ENCODE measurements around the gene SHISAL2A. TPM values are rescaled to one million over a fixed set of nuclear protein-coding genes. Genes with fewer than 3 reads are reported as not detected.

Gene SHISAL2A
- total RNA-seq, 5 donors from 2014 or later (not counting 1 experiment from before 2014, with no cell fraction given) = 38.4 to 80.7 (median 74.7) TPM

- WGBS (ENCODE audit: insufficient coverage) = no CpG with 5 or more reads among the region's 1 CpG
- Histone ChIP-seq H3K9me3 (no peaks in the 10 kb centered on the region), H3K4me3 (ENCODE audit: control insufficient read depth in 1 of 2, extremely low read depth in 1 of 2, low read length in 1 of 2) (no peak overlapping the region), H3K27ac (ENCODE audit: low read length) (no peak overlapping the region), H3K27me3 (replicated peaks in 1 of 2; ENCODE audit: control insufficient read depth in 2 of 2, extremely low read depth in 1 of 2, insufficient read depth in 2 of 2, low read length in 1 of 2) (no peaks in the 10 kb centered on the region), H3K36me3 (ENCODE audit: control insufficient read depth in 2 of 2, extremely low read depth in 1 of 2, insufficient read depth in 1 of 2, low read length in 1 of 2) (peaks cover 14 to 58% of the 10 kb centered on the region in 2 donors), H3K4me1 (ENCODE audit: control insufficient read depth in 1 of 2, extremely low read depth in 1 of 2, insufficient read depth in 2 of 2, low read length in 2 of 2) (peaks cover 0 to 4% of the 10 kb centered on the region in 2 experiments)
- ChIA-PET CTCF (no interaction called here), POLR2A (no interaction called here)
- peaks cover 43% of the 10 kb centered on the region for H3K36me3 Mint-ChIP-seq
- no peak for ATAC-seq (replicated peaks in 1 of 4)
- H3K27ac Mint-ChIP-seq = no peak overlapping the region
- H3K27me3 Mint-ChIP-seq = no peaks in the 10 kb centered on the region
- peaks cover 6 to 12% (median 10%) of the 10 kb centered on the region in 3 donors for H3K4me1 Mint-ChIP-seq
- H3K9me3 Mint-ChIP-seq = no peaks in the 10 kb centered on the region
- no peak for DNase-seq
- no peak overlapping the region for H3K4me3 Mint-ChIP-seq
Observed at GRCh38 chr1:52672946-52673345, 40.0 kb downstream of the SHISAL2A start.

GRCh38 chr1:52673513-52673912 lies 40.5 kb downstream of the SHISAL2A start:
- ATAC-seq (replicated peaks in 1 of 4) (no peak), DNase-seq (no peak)
- no CpG with 5 or more reads among the region's 4 CpGs for WGBS (ENCODE audit: insufficient coverage)
- Histone ChIP-seq H3K27ac (ENCODE audit: low read length) (no peak overlapping the region), H3K27me3 (replicated peaks in 1 of 2; ENCODE audit: control insufficient read depth in 2 of 2, extremely low read depth in 1 of 2, insufficient read depth in 2 of 2, low read length in 1 of 2) (no peaks in the 10 kb centered on the region), H3K4me3 (ENCODE audit: control insufficient read depth in 1 of 2, extremely low read depth in 1 of 2, low read length in 1 of 2) (no peak overlapping the region), H3K36me3 (ENCODE audit: control insufficient read depth in 2 of 2, extremely low read depth in 1 of 2, insufficient read depth in 1 of 2, low read length in 1 of 2) (peaks cover 10 to 53% of the 10 kb centered on the region in 2 donors), H3K4me1 (ENCODE audit: control insufficient read depth in 1 of 2, extremely low read depth in 1 of 2, insufficient read depth in 2 of 2, low read length in 2 of 2) (peaks cover 0 to 4% of the 10 kb centered on the region in 2 experiments), H3K9me3 (no peaks in the 10 kb centered on the region)
- Mint-ChIP-seq H3K4me1 (peaks cover 6 to 12% (median 10%) of the 10 kb centered on the region in 3 donors), H3K27me3 (no peaks in the 10 kb centered on the region), H3K27ac (no peak overlapping the region), H3K9me3 (no peaks in the 10 kb centered on the region), H3K4me3 (no peak overlapping the region), H3K36me3 (peaks cover 38% of the 10 kb centered on the region)
- ChIA-PET CTCF (no interaction called here), POLR2A (no interaction called here)

- ChIA-PET POLR2A (interaction anchor here in 1 of 2 donors (0.5 kb wide), 1 partner anchor 9 kb away, joined by 5 read pairs; no protein-coding TSS in a partner anchor), CTCF (no interaction called here)
- Mint-ChIP-seq H3K27me3 (no peaks in the 10 kb centered on the region), H3K27ac (peak overlapping the region; percentile 60 to 64), H3K4me1 (peaks cover 6 to 12% (median 10%) of the 10 kb centered on the region in 3 donors), H3K36me3 (peaks cover 31% of the 10 kb centered on the region), H3K4me3 (no peak overlapping the region), H3K9me3 (no peaks in the 10 kb centered on the region)
- Histone ChIP-seq H3K27ac (ENCODE audit: low read length) (no peak overlapping the region), H3K36me3 (ENCODE audit: control insufficient read depth in 2 of 2, extremely low read depth in 1 of 2, insufficient read depth in 1 of 2, low read length in 1 of 2) (peaks cover 8 to 42% of the 10 kb centered on the region in 2 donors), H3K27me3 (replicated peaks in 1 of 2; ENCODE audit: control insufficient read depth in 2 of 2, extremely low read depth in 1 of 2, insufficient read depth in 2 of 2, low read length in 1 of 2) (no peaks in the 10 kb centered on the region), H3K4me1 (ENCODE audit: control insufficient read depth in 1 of 2, extremely low read depth in 1 of 2, insufficient read depth in 2 of 2, low read length in 2 of 2) (peaks cover 0 to 4% of the 10 kb centered on the region in 2 experiments), H3K9me3 (no peaks in the 10 kb centered on the region), H3K4me3 (ENCODE audit: control insufficient read depth in 1 of 2, extremely low read depth in 1 of 2, low read length in 1 of 2) (no peak overlapping the region)
- peak in 1 of 35 experiments; percentile 10 for DNase-seq
- peak in 3 of 4 experiments; percentile 70 to 74 (median 70) for ATAC-seq (replicated peaks in 1 of 4)
- 60% methylated on average over 2 of the region's 6 CpGs for WGBS (ENCODE audit: insufficient coverage)
Observed at GRCh38 chr1:52674497-52675384, 41.8 kb downstream of the SHISAL2A start.

- no peak overlapping the region for H3K4me3 Mint-ChIP-seq
Observed at GRCh38 chr1:52676249-52676903, 43.4 kb downstream of the SHISAL2A start.

GRCh38 chr1:52677076-52677806 lies 44.3 kb downstream of the SHISAL2A start:
- no peak for DNase-seq
- ATAC-seq (replicated peaks in 1 of 4) = no peak
- Mint-ChIP-seq H3K4me1 (peaks cover 6 to 12% (median 10%) of the 10 kb centered on the region in 3 donors), H3K27ac (peak overlapping the region in 1 of 2 donors; percentile 44), H3K4me3 (no peak overlapping the region), H3K36me3 (peaks cover 25% of the 10 kb centered on the region), H3K27me3 (no peaks in the 10 kb centered on the region), H3K9me3 (no peaks in the 10 kb centered on the region)
- peaks cover 0 to 4% of the 10 kb centered on the region in 2 experiments for H3K4me1 ChIP-seq (ENCODE audit: control insufficient read depth in 1 of 2, extremely low read depth in 1 of 2, insufficient read depth in 2 of 2, low read length in 2 of 2)
- 92% methylated on average over 2 of the region's 6 CpGs for WGBS (ENCODE audit: insufficient coverage)
- ChIA-PET CTCF (interaction anchor here in 1 of 2 donors (0.7 kb wide), 1 partner anchor 9 kb away, joined by 5 read pairs; no protein-coding TSS in a partner anchor), POLR2A (no interaction called here)
- H3K36me3 ChIP-seq (ENCODE audit: control insufficient read depth in 2 of 2, extremely low read depth in 1 of 2, insufficient read depth in 1 of 2, low read length in 1 of 2) = peaks cover 8 to 39% of the 10 kb centered on the region in 2 donors
- no peaks in the 10 kb centered on the region for H3K27me3 ChIP-seq (replicated peaks in 1 of 2; ENCODE audit: control insufficient read depth in 2 of 2, extremely low read depth in 1 of 2, insufficient read depth in 2 of 2, low read length in 1 of 2)
- H3K4me3 ChIP-seq (ENCODE audit: control insufficient read depth in 1 of 2, extremely low read depth in 1 of 2, low read length in 1 of 2) = no peak overlapping the region
- no peaks in the 10 kb centered on the region for H3K9me3 ChIP-seq
- H3K27ac ChIP-seq (ENCODE audit: low read length) = no peak overlapping the region

More at GRCh38 chr1:52676249-52676903, 43.4 kb downstream of the SHISAL2A start:
- Histone ChIP-seq H3K9me3 (no peaks in the 10 kb centered on the region), H3K27ac (ENCODE audit: low read length) (no peak overlapping the region), H3K4me3 (ENCODE audit: control insufficient read depth in 1 of 2, extremely low read depth in 1 of 2, low read length in 1 of 2) (no peak overlapping the region), H3K27me3 (replicated peaks in 1 of 2; ENCODE audit: control insufficient read depth in 2 of 2, extremely low read depth in 1 of 2, insufficient read depth in 2 of 2, low read length in 1 of 2) (no peaks in the 10 kb centered on the region), H3K4me1 (ENCODE audit: control insufficient read depth in 1 of 2, extremely low read depth in 1 of 2, insufficient read depth in 2 of 2, low read length in 2 of 2) (peaks cover 0 to 4% of the 10 kb centered on the region in 2 experiments), H3K36me3 (ENCODE audit: control insufficient read depth in 2 of 2, extremely low read depth in 1 of 2, insufficient read depth in 1 of 2, low read length in 1 of 2) (peaks cover 8 to 39% of the 10 kb centered on the region in 2 donors)
- DNase-seq (no peak), ATAC-seq (replicated peaks in 1 of 4) (no peak)
- H3K27me3 Mint-ChIP-seq = no peaks in the 10 kb centered on the region
- peaks cover 25% of the 10 kb centered on the region for H3K36me3 Mint-ChIP-seq
- H3K27ac Mint-ChIP-seq = no peak overlapping the region
- ChIA-PET CTCF (no interaction called here), POLR2A (no interaction called here)
- no peaks in the 10 kb centered on the region for H3K9me3 Mint-ChIP-seq
- peaks cover 6 to 12% (median 10%) of the 10 kb centered on the region in 3 donors for H3K4me1 Mint-ChIP-seq
- WGBS (ENCODE audit: insufficient coverage) = 87% methylated on average over 6 of the region's 8 CpGs

- H3K27me3 Mint-ChIP-seq = no peaks in the 10 kb centered on the region
- H3K4me1 Mint-ChIP-seq = peaks cover 6 to 9% (median 8%) of the 10 kb centered on the region in 3 donors
- Histone ChIP-seq H3K9me3 (no peaks in the 10 kb centered on the region), H3K36me3 (ENCODE audit: control insufficient read depth in 2 of 2, extremely low read depth in 1 of 2, insufficient read depth in 1 of 2, low read length in 1 of 2) (peaks cover 8 to 27% of the 10 kb centered on the region in 2 donors), H3K27me3 (replicated peaks in 1 of 2; ENCODE audit: control insufficient read depth in 2 of 2, extremely low read depth in 1 of 2, insufficient read depth in 2 of 2, low read length in 1 of 2) (no peaks in the 10 kb centered on the region), H3K4me1 (ENCODE audit: control insufficient read depth in 1 of 2, extremely low read depth in 1 of 2, insufficient read depth in 2 of 2, low read length in 2 of 2) (peaks cover 0 to 4% of the 10 kb centered on the region in 2 experiments), H3K27ac (ENCODE audit: low read length) (no peak overlapping the region), H3K4me3 (ENCODE audit: control insufficient read depth in 1 of 2, extremely low read depth in 1 of 2, low read length in 1 of 2) (no peak overlapping the region)
- ChIA-PET POLR2A (interaction anchor here in 1 of 2 donors (0.7 kb wide), 1 partner anchor 40 kb away, joined by 3 read pairs; no protein-coding TSS in a partner anchor), CTCF (interaction anchor here in 1 of 2 donors (0.6 kb wide), 1 partner anchor 1245 kb away, joined by 3 read pairs; no protein-coding TSS in a partner anchor)
- no peak overlapping the region for H3K4me3 Mint-ChIP-seq
- 100% methylated on average over 1 of the region's 1 CpG for whole genome bisulfite sequencing (ENCODE audit: insufficient coverage)
- H3K27ac Mint-ChIP-seq = peak overlapping the region in 1 of 2 donors; percentile 23
- ATAC-seq (replicated peaks in 1 of 4) (no peak), DNase-seq (no peak)
- H3K36me3 Mint-ChIP-seq = peaks cover 26% of the 10 kb centered on the region
- no peaks in the 10 kb centered on the region for H3K9me3 Mint-ChIP-seq
Observed at GRCh38 chr1:52679048-52679447, 46.1 kb downstream of the SHISAL2A start.

All from T-cell (primary cell).